NCI-H748 (cell line): ENCODE measurements around the gene FIBCD1.

Experiments
- DNase-seq: peaks from one replicate; lab custom pipeline; 2025; ENCODE audit not compliant: unreplicated experiment; lab: John Stamatoyannopoulos, UW

FIBCD1 gene

DNA sequence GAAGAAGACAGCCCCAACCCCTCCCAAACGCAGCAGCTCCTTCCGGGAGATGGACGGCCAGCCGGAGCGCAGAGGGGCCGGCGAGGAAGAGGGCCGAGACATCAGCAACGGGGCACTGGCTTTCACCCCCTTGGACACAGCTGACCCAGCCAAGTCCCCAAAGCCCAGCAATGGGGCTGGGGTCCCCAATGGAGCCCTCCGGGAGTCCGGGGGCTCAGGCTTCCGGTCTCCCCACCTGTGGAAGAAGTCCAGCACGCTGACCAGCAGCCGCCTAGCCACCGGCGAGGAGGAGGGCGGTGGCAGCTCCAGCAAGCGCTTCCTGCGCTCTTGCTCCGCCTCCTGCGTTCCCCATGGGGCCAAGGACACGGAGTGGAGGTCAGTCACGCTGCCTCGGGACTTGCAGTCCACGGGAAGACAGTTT is 54.9 kb downstream of the FIBCD1 start:
- no peak for DNase-seq

DNA sequence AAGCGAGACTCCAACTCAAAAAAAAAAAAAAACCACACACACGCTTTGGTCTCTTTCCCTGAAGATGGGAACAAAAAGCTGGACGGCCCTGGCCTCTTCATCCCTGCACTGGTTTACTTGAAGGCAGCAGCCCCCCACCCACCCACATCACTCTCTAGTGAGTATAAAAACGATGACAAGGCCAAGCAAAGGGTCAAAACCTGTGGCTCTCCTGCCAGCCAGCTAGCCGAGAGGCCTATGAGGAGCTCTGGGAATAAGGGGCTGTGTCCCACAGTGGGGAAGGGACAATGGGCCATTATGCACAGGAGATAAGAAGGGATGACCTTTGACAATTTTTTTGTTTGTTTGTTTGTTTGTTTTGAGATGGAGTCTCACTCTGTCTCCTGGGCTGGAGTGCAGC is 55.6 kb downstream of the FIBCD1 start:
- DNase-seq: no peak

DNA sequence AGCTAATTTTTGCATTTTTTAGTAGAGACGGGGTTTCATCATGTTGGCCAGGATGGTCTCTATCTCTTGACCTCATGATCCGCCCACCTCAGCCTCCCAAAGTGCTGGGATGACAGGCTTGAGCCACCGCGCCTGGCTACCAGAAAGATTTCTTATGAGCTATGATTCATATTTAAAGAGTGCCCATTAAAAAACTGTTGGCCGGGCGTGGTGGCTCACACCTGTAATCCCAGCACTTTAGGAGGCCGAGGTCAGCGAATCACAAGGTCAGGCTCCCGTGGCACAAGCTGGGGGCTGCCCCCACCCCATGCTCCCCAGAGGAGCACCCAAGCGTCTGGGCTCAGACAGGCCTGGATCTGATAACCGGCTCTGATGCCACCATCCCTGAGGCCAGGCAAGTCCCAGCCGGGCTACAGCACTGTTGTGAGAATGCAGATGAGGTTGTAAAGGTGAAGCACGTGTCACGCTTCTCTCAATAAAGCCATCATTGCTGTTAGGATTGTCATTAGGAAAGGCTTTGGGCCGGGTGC is 56.3 kb downstream of the FIBCD1 start:
- DNase-seq: no peak

DNA sequence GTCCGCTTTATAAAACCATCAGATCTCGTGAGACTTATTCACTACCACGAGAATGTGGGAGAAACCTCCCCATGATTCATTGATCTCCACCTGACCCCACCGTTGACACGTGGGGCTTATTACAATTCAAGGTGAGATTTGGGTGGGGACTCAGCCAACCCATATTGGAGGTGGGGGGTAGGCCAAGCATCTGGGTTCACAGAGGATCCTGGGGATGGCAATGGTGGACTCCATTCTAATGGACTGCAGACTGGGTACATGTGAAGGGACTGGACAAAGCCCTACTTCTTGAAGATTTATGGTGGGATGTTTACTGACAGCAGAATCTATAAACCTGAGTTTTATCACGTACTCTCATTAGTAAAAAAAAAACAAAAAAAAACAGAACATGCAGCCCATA is 57.5 kb downstream of the FIBCD1 start:
- DNase-seq: no peak

DNA sequence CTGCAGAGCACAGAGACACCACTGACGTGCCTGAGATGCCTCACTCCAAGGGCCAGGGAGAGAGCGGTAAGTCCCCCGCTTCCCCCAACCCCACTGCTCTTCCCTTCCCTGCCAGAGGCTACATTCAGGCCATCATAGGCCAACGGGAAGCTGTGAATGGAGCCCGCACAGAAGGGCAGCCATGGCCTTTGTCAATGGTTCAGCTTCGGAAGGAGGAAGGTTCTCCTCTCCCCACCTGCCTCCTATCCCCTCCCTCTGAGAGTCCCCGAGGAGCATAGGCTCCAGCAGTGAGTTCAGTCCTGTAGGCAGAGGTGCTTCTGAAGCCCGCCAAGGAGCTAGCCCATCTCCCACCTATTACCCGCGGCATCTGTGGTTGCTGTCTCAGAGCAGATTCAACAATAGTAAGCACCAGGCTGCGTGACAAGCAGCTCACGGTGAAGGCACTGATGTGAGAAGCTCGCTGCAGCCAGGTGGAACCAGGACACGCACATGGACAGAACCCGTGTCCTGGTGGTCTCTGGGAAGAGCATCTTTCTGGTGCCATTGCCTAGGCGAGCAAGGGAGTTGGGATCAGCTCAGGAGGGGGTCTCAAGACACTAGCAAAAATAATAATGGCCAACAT is 58.3 kb downstream of the FIBCD1 start:
- DNase-seq: no peak

DNA sequence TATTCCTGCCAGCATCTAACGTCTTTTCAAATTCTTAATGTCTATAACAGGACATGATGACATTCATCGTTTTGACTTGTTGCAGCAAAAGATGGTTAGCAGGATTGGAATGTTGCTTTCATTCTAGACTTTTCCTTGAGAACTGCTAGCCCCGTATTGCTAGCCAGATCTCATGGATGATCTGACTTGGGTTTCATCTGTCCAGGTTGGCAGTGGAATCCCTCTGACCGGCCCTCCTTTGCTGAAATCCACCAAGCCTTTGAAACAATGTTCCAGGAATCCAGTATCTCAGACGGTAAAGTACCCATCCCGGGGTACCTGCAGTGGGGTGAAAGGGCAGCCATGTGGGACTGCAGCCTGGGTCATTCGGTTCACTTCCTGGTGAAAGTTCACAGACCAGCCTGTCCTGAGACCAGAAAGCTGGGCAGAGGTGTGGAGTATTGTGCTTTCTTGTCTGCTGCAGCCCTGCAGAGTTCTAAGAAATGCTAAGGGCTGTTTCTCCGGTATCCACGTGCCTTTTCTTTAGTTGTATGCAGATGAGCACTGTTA is 59.1 kb downstream of the FIBCD1 start:
- DNase-seq: no peak

DNA sequence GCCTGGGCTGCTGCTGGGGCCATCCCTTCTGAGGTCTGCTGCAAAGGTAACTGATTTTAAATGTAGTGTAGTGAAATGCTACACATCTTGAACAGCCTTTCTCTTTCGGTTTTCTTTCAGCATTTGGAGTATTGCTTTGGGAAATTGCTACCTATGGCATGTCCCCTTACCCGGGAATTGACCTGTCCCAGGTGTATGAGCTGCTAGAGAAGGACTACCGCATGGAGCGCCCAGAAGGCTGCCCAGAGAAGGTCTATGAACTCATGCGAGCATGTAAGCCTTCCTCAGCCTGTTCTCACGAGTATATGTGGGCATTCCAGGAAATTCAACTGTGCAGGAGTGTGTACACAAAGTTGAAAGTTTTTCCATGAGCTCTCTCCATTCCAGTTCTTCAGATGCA is 60.8 kb downstream of the FIBCD1 start:
- DNase-seq: no peak

DNA sequence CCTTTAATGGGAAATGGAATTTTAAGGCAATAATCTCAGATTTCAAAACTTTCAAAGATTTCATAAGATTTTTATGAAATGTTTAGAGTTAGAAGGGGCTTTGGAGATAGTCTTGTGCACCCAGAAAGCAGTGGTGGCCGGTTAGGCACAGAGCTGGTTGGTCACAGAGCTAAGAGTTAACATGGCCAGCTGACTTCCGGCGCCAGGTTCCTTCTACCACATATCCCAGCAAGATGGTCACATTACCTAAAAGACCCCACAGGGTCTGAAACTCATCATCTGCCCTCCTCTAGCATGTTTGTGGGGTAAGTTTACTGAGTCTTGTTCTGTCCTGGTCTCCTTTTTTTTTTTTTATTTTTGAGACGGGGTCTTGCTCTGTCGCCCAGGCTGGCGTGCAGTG is 61.7 kb downstream of the FIBCD1 start:
- DNase-seq: no peak

DNA sequence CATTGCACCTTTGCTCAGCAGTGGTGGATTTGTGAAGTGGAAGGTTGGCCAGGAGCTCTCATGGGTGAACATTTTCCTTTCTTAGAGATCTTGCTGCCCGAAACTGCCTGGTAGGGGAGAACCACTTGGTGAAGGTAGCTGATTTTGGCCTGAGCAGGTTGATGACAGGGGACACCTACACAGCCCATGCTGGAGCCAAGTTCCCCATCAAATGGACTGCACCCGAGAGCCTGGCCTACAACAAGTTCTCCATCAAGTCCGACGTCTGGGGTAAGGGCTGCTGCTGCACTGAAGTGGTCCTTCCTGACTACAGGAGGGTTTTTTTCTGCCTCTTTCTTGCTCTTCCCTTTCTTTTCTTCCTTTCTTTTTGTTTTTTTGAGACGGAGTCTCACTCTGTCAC is 64.3 kb downstream of the FIBCD1 start:
- no peak for DNase-seq

DNA sequence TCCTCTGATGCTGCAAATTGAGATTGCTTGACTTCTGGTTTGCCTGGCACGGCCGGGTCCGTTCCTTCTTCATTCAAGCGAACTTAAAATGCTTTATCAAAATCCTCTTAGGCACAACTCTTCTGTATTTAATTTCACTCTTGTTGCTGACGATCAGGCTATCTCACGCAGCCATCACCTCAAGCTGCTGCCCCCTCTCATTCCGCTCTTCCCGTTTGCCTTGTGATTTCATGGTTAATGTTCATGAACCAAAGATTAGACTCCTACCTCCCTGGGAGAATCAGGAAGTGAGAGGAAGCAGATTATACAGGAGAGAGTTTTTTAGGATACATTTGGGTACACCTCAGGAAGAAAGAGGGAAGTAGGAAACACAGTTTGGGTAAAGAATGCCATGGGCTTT is 65.1 kb downstream of the FIBCD1 start:
- no peak for DNase-seq

DNA sequence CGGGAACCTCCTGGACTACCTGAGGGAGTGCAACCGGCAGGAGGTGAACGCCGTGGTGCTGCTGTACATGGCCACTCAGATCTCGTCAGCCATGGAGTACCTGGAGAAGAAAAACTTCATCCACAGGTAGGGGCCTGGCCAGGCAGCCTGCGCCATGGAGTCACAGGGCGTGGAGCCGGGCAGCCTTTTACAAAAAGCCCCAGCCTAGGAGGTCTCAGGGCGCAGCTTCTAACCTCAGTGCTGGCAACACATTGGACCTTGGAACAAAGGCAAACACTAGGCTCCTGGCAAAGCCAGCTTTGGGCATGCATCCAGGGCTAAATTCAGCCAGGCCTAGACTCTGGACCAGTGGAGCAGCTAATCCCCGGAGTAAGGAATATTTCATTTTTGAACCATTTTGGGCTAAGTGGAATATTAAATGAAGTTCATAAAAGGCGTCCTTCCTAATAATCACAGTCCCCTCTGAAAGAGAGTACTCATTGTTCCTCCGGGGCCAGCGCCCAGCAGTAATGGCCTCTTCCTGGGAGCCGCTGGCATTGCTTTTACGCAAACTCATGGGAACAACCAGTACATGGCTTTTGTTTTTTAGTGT is 66.0 kb downstream of the FIBCD1 start:
- DNase-seq: no peak

DNA sequence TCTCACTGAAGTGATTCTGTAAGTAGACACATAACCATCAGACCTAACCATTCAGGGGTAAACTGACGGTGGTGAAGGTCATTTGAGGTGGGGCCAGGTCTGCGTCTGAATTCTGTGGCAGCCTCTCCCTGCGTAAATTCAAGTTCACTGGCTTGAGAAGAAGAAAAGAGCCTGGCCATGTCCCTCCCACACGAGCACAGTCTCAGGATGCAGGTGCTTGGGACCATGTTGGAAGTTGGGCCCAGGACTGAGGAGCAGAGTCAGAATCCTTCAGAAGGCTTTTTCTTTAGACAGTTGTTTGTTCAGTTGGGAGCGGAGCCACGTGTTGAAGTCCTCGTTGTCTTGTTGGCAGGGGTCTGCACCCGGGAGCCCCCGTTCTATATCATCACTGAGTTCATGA is 66.5 kb downstream of the FIBCD1 start:
- DNase-seq: no peak

DNA sequence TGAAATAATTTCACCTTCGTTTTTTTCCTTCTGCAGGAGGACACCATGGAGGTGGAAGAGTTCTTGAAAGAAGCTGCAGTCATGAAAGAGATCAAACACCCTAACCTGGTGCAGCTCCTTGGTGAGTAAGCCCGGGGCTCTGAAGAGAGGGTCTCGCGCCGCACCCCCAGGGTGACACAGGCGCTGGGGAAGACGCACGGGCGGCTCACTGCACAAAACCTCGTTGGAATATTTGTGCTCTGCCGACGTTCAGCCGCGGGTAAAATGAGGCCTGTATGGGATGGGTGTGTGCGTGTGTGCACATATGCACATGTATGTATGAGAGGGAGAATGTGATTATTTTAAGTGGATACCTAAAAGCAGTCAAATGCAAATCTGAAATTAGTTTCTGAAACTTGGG is 67.0 kb downstream of the FIBCD1 start:
- DNase-seq: no peak

DNA sequence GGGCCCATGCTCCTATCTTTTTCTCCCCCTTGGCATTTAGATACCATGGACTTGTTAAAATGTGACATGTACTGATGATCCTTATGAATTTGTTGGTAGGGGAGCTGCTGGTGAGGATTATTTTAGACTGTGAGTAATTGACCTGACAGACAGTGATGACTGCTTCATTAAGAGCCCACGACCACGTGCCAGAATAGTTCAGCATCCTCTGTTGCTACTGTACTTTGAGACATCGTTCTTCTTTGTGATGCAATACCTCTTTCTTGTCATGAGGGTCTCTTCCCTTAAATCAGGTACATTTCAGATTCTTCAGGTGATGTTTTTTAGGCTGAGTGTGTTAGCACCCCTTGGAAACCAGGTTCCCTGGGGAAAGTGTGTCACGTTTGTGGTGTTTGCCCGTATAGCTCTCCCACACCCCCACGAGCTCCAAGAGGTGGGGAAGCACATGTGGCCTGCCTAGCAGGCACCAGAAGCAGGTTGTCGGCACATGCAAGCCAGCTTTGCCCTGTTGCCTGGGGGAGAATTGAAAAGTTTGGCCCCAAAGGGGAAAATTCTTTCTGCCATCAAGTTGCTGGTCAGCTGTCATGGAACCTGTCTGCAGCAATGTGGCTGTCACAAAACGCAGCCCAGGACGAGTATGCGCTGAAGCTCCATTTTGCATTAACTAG is 67.5 kb downstream of the FIBCD1 start:
- no peak for DNase-seq

DNA sequence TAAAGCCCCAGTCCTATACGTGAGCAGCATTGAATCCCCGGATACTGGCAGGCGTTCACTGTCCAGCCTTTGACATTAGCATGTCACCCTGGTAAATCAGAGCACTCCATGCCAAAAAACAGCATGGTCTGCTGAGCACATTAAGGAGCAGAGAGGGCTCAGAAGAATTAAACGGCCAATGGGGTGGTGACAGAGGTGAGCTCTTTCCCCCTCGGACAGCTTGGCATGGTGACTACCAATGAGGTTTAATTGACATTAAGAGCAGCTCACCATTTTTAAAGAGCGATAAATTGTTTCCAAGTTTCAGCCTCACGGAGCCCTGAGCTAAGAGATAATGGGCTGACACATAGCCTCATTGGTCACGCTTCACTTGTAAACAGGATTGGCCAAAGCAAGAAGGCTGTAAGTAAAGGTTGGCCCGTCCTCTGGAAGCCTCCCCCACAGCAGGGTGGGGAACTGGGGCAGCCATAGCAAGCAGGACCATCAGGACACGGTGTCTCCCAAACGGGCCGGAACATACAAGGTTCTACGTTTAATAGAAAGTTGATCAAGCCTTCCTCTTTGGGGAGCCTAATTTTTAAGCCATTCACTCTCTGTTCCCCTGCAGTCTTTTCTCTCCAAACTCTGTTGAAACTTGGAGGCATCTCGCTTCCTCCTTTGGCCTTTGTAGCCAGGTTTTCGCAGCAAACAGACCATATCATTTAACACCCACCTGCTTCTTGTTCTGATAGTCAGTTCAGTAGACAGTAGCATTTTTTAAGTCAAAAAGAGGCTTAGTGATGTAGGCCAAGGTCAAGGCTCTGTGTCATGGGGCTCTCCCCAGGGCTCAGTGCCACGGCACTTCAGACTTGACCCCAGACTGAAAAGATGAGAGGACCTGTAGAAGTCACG is 68.3 kb downstream of the FIBCD1 start:
- DNase-seq: no peak

DNA sequence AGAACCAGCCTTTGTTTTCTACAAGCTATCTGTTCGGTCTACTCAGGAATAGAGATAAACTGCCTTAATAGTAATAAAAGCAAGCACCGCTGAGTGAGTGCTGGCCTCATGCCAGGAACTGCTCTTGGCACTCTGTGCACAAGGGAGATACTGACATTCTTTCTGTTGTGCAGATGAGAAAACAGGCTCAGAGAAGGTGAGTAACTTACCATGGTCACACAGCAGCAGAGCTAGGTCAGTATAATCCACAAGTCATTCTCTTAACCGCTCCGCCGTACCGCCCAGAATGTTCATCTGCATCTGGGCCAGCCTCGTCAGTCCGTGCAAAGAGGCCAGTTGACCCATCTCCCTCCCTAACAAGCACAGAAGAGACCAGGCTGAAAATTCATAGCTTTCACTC is 69.8 kb downstream of the FIBCD1 start:
- peak; percentile 21 for DNase-seq

DNA sequence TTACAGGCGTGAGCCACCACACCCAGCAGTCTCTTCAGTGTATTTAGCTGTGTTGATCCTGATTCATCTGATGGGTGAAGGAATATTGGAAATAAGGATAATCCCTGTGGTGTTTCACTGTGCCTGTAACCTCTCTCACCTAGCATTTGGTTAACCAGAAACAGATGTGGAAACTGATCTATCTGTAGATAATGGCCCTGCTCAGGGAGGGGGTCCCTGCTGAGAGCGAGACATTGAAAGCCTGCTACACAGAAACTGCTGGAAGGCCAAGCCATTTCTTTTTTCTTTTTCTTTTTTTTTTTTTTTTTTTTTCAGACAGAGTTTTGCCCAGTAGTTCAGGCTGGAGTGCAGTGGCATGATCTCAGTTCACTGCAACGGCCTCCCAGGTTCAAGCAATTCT is 70.8 kb downstream of the FIBCD1 start:
- no peak for DNase-seq

DNA sequence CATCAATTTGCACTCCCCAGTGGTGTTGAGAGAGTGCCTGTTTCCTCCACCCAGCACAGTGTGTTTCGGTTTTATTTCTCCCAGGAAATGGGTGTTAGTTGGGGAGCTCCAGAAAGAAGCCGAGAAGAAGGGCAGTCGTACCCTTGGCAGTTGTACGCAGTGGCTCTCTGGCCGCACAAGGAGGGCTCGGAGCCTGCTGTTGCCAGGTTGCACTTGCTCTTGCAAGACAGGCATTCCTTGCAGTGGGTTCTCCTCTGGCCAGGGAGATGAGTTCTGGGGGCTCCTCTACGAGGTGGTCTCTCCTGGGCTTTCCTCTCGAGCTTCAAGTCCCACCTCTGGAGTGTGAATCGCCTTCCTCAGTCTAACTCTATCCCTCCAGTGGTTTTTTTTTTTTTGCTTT is 71.5 kb downstream of the FIBCD1 start:
- no peak for DNase-seq

DNA sequence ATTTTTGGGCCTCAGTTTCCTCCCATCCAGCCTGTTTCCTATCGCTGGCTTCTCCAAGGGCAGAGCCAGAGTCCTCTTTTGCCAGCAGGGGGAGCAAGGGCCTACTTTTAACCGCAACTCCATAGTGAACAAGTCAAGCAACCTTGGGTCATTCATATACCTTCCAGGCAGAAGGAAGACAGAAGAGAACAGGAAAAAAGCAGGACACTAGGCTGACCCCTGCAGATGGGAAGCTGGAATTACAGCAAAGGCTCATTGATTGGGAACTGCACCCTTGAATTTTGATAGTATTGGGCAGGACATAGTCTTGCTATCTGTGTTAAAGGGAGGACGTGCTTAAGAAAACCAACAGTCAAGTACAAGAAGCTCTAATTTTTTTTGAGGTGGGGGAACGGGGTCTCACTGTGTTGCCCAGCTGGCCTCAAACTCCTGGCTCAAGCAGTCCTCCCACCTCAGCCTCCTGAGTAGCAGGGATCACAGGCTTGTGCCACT is 72.5 kb downstream of the FIBCD1 start:
- peak; percentile 91 for DNase-seq

DNA sequence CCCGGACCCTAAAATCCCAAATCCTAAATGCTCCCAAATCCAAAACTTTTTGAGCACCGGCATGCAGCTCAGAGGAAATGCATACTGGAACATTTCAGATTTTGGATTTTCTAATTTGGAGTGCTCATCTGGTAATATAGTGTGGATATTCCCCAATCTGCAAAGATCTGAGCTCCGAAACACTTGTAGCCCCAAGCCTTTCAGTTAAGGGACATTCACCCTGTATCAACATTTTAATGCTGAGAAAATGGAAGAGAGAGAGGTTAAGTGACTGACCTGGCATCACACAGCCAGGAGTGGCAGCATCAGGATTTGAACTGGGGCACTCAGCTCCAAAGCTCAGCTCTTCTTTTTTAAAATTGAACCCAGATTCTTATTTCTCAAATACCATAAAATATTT is 73.1 kb downstream of the FIBCD1 start:
- DNase-seq: no peak

DNA sequence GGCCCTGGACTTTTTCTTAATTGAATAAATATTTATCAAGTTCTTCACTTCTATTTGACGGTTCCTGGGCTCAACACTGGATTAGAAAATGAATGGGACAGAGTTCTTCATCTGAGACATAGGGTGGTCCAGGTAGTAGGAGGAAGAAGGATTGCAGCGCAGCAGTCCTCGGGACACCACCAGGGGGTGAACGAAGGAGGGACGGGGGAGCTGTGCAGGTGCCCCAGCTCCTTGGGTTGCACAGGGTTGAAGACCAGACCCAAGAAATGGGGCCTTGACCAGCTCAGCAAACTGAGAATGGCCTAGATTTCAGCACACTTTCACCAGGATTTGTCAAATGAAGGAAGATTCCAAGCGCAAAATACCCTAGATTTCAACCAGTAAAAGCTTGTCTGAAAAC is 74.5 kb downstream of the FIBCD1 start:
- DNase-seq: no peak
